ENCODE results near the gene RGL3. TPM values are rescaled to one million over a fixed set of nuclear protein-coding genes. Genes with fewer than 3 reads are reported as not detected.
"Not testable (repeated sequence)": the region's sequence is repeated elsewhere in the genome, so short reads cannot be mapped to it uniquely, and the experiment has no call there.

RGL3 gene
- total and polyA plus RNA-seq, 2 experiments from 2014 or later, result 0.54 to 1.4 TPM

DNA sequence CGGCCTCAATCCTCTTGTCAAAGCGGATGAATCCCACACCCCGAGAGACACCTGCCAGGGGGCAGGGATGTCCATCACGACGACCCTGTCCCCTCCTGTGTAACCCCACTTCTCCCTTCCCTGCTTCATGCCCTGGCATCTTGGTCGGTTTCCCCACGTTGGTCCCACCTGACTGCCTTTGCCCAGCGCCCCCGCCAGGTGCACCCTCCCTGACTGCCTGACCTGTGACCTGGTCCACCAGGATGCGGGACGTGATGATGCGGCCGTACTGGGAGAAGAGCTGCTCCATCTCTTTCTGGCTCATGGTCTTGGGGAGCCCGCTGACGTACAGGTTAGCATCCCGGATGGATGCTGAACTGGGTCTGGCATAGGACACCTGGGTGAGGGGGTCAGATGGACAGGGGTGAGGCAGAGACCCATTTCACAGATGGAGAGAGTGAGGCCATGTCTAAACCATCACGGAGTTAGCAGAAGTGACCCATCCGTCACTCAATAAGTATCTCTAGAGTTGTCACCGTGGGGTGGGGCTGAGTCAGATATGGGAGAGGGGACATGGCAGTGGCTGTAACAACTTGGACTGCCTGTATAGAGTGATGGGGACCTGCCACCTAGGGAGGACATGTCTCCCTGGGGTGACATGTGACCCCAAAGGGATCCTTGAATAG, 39.3 kb upstream of the RGL3 start:
- 80 to 82% methylated on average over 17 to 19 of the region's 19 CpGs for WGBS, 2 experiments (ENCODE audit: low coverage in 1 of 2, low lambda C conversion rate in 2 of 2, missing lambda C conversion rate in 2 of 2)
- Histone ChIP-seq H4K20me1 (ENCODE audit: insufficient read depth) (no peaks in the 10 kb centered on the region), H2AFZ (no peak overlapping the region), H3F3A (ENCODE audit: insufficient read depth) (no peaks in the 10 kb centered on the region), H3K9me2 (ENCODE audit: insufficient read depth) (no peaks in the 10 kb centered on the region), H3K36me3 (ENCODE audit: low read depth) (no peaks in the 10 kb centered on the region), H3K27ac (no peak overlapping the region), H3K27me3 (replicated peaks; ENCODE audit: insufficient read depth) (no peaks in the 10 kb centered on the region), H3K4me2 (ENCODE audit: unreplicated experiment) (no peak overlapping the region), H3K4me3 (no peak overlapping the region), H3K79me2 (ENCODE audit: insufficient read depth) (no peaks in the 10 kb centered on the region), H3K9me3 (ENCODE audit: low read depth) (no peaks in the 10 kb centered on the region), H3K4me1 (ENCODE audit: insufficient read depth) (no peaks in the 10 kb centered on the region), H3K9ac (no peak overlapping the region)
- TF ChIP-seq EZH2 (IDR thresholded peaks at IDR 0.05; ENCODE audit: insufficient read depth, poor library complexity, severe bottlenecking), result no peak
- no peak for TF ChIP-seq EZH2phosphoT487 (IDR thresholded peaks at IDR 0.05; ENCODE audit: insufficient read depth, low read depth)
- no peak for DNase-seq
- in situ Hi-C loops (cut with MboI), result loop anchor here (25.0 kb wide), 1 partner anchor 171 kb away; the partner anchor contains the start of gene TSPAN16

DNA sequence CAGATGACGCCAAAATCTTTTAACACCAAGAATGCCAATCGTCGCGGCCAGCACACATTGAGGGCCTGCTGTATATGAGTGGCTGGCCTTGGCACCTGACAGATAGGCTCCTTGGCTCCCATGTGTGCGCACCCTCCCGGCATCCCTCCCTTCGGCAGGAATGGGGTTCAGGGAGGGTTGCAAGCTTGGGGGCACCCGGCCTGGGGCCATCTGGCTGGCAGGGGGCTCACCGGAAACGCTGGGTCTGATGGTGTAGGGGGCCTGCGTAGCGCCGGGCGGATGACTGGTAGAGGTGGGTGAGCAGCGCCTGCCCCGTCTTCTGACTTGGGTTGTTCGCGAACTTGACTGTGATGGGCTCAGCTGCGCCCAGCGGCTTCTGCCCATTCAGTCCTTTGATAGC, 38.7 kb upstream of the RGL3 start:
- H3F3A ChIP-seq (ENCODE audit: insufficient read depth), result no peaks in the 10 kb centered on the region
- no peaks in the 10 kb centered on the region for H3K9me2 ChIP-seq (ENCODE audit: insufficient read depth)
- H3K27me3 ChIP-seq (replicated peaks; ENCODE audit: insufficient read depth), result no peaks in the 10 kb centered on the region
- H2AFZ ChIP-seq, result no peak overlapping the region
- no peak overlapping the region for H3K27ac ChIP-seq
- H3K9me3 ChIP-seq (ENCODE audit: low read depth), result no peaks in the 10 kb centered on the region
- H3K4me3 ChIP-seq, result no peak overlapping the region
- H3K79me2 ChIP-seq (ENCODE audit: insufficient read depth), result no peaks in the 10 kb centered on the region
- H3K36me3 ChIP-seq (ENCODE audit: low read depth), result no peaks in the 10 kb centered on the region
- H3K9ac ChIP-seq, result no peak overlapping the region
- H3K4me1 ChIP-seq (ENCODE audit: insufficient read depth), result no peaks in the 10 kb centered on the region
- H4K20me1 ChIP-seq (ENCODE audit: insufficient read depth), result no peaks in the 10 kb centered on the region
- in situ Hi-C loops (cut with MboI), result loop anchor here (25.0 kb wide), 1 partner anchor 171 kb away; the partner anchor contains the start of gene TSPAN16
- TF ChIP-seq EZH2phosphoT487 (IDR thresholded peaks at IDR 0.05; ENCODE audit: insufficient read depth, low read depth), result no peak
- TF ChIP-seq EZH2 (IDR thresholded peaks at IDR 0.05; ENCODE audit: insufficient read depth, poor library complexity, severe bottlenecking), result no peak
- WGBS, 2 experiments (ENCODE audit: low coverage in 1 of 2, low lambda C conversion rate in 2 of 2, missing lambda C conversion rate in 2 of 2), result 79% methylated on average over 18 to 20 of the region's 20 CpGs
- DNase-seq, result no peak
- H3K4me2 ChIP-seq (ENCODE audit: unreplicated experiment), result no peak overlapping the region

DNA sequence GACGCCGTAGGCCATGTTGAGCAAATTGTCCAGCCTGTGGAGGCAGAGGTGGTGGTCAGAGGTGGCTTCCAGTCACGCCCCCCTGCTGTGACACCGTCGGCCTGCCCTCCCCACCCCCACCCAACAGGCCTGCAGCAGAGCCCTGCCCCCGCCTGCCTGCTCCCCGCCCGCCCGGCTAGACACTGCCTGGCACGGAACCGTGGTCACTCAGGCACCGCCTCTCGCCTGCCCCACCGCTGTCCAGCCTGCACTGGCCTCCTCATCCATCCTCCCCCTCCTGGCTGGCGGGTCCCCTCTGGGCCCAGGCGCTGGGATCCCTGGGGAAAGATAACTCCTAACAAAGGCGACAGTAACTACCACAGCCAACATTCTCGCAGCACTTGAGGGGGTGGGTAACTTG, 38.0 kb upstream of the RGL3 start:
- Histone ChIP-seq H3F3A (ENCODE audit: insufficient read depth) (no peaks in the 10 kb centered on the region), H3K9me3 (ENCODE audit: low read depth) (no peaks in the 10 kb centered on the region), H4K20me1 (ENCODE audit: insufficient read depth) (no peaks in the 10 kb centered on the region), H3K9me2 (ENCODE audit: insufficient read depth) (no peaks in the 10 kb centered on the region), H3K27ac (no peak overlapping the region), H3K4me2 (ENCODE audit: unreplicated experiment) (no peak overlapping the region), H3K9ac (no peak overlapping the region), H2AFZ (no peak overlapping the region), H3K27me3 (replicated peaks; ENCODE audit: insufficient read depth) (no peaks in the 10 kb centered on the region), H3K36me3 (ENCODE audit: low read depth) (no peaks in the 10 kb centered on the region), H3K79me2 (ENCODE audit: insufficient read depth) (no peaks in the 10 kb centered on the region), H3K4me1 (ENCODE audit: insufficient read depth) (no peaks in the 10 kb centered on the region), H3K4me3 (no peak overlapping the region)
- TF ChIP-seq EZH2 (IDR thresholded peaks at IDR 0.05; ENCODE audit: insufficient read depth, poor library complexity, severe bottlenecking) (no peak), EZH2phosphoT487 (IDR thresholded peaks at IDR 0.05; ENCODE audit: insufficient read depth, low read depth) (no peak)
- WGBS, 2 experiments (ENCODE audit: low coverage in 1 of 2, low lambda C conversion rate in 2 of 2, missing lambda C conversion rate in 2 of 2), result 30 to 34% methylated on average over 11 to 16 of the region's 18 CpGs
- in situ Hi-C loops (cut with MboI), result loop anchor here (25.0 kb wide), 1 partner anchor 170 kb away; the partner anchor contains the start of gene TSPAN16
- no peak for DNase-seq

DNA sequence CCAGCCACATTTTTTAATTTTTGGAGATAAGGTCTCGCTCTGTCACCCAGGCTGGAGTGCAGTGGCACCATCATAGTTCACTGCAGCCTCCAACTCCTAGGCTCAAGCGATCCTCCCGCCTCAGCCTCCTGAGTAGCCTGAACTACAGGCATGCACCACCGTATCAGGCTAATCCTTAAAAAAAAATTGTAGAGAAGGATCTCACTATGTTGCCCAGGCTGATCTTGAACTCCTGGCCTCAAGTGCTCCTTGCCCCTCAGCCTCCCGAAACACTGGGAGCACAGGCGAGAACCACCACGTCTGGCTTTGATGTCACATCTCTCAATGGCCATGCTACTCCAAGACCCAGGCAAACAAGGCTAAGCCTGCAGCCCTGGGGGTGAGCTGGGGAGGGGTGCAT, 37.5 kb upstream of the RGL3 start:
- Histone ChIP-seq H3K4me2 (ENCODE audit: unreplicated experiment) (no peak overlapping the region), H3K27ac (no peak overlapping the region), H3F3A (ENCODE audit: insufficient read depth) (no peaks in the 10 kb centered on the region), H3K9me3 (ENCODE audit: low read depth) (no peaks in the 10 kb centered on the region), H3K79me2 (ENCODE audit: insufficient read depth) (no peaks in the 10 kb centered on the region), H3K9ac (no peak overlapping the region), H3K4me3 (no peak overlapping the region), H3K27me3 (replicated peaks; ENCODE audit: insufficient read depth) (no peaks in the 10 kb centered on the region), H2AFZ (no peak overlapping the region), H3K4me1 (ENCODE audit: insufficient read depth) (no peaks in the 10 kb centered on the region), H3K36me3 (ENCODE audit: low read depth) (no peaks in the 10 kb centered on the region), H4K20me1 (ENCODE audit: insufficient read depth) (no peaks in the 10 kb centered on the region), H3K9me2 (ENCODE audit: insufficient read depth) (no peaks in the 10 kb centered on the region)
- in situ Hi-C loops (cut with MboI), result loop anchor here (25.0 kb wide), 1 partner anchor 169 kb away; the partner anchor contains the start of gene TSPAN16
- TF ChIP-seq EZH2phosphoT487 (IDR thresholded peaks at IDR 0.05; ENCODE audit: insufficient read depth, low read depth) (no peak), EZH2 (IDR thresholded peaks at IDR 0.05; ENCODE audit: insufficient read depth, poor library complexity, severe bottlenecking) (no peak)
- 74 to 80% methylated on average over 7 of the region's 7 CpGs for WGBS, 2 experiments (ENCODE audit: low coverage in 1 of 2, low lambda C conversion rate in 2 of 2, missing lambda C conversion rate in 2 of 2)
- DNase-seq, result no peak

DNA sequence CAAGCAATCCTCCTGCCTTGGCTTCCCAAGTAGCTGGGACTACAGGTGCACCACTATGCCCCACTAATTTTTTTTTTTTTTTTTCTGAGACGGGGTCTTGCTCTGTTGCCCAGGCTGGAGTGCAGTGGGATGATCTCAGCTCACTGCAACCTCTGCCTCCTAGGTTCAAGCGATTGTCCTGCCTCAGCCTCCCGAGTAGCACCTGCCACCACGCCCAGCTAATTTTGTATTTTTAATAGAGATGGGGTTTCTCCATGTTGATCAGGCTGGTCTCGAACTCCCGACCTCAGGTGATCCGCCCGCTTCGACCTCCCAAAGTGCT, 36.1 kb upstream of the RGL3 start:
- in situ Hi-C loops (cut with MboI), result loop anchor here (25.0 kb wide), 1 partner anchor 168 kb away; the partner anchor contains the start of gene TSPAN16
- H3K9me3 ChIP-seq (ENCODE audit: low read depth); H3K27ac ChIP-seq; H3K36me3 ChIP-seq (ENCODE audit: low read depth); H4K20me1 ChIP-seq (ENCODE audit: insufficient read depth); H3K9me2 ChIP-seq (ENCODE audit: insufficient read depth); H3K4me1 ChIP-seq (ENCODE audit: insufficient read depth); H2AFZ ChIP-seq; H3K79me2 ChIP-seq (ENCODE audit: insufficient read depth); H3K4me2 ChIP-seq (ENCODE audit: unreplicated experiment); H3F3A ChIP-seq (ENCODE audit: insufficient read depth); DNase-seq; H3K9ac ChIP-seq; H3K4me3 ChIP-seq; H3K27me3 ChIP-seq (replicated peaks; ENCODE audit: insufficient read depth): not testable (repeated sequence)
- WGBS, 2 experiments (ENCODE audit: low coverage in 1 of 2, low lambda C conversion rate in 2 of 2, missing lambda C conversion rate in 2 of 2), result 95 to 96% methylated on average over 8 to 9 of the region's 9 CpGs
